Spleen (tissue), 11 donors: ENCODE data around the gene RAB19. TPM values are rescaled to one million over a fixed set of nuclear protein-coding genes. Genes with fewer than 3 reads are reported as not detected.

Experiments used
- DNase-seq: peaks from one replicate; pipeline ENCODE4 v3.0.0-alpha.2; 2020
- H3K27ac ChIP-seq, 8 donors: fragments of 200-600 bp; sonication (generic) in 7 of 8; 1 replicate in 4 of 8; 2 replicates in 4 of 8; pipeline versions ENCODE4 v1.5.0 to v1.8.0; 2016 to 2021; ENCODE audit warnings: inconsistent platforms in 4 of 8, mild to moderate bottlenecking in 4 of 8, moderate library complexity in 1 of 8
- H3K27me3 ChIP-seq, 7 donors: fragments of 200-600 bp; sonication (generic) in 6 of 7; replicated peaks in 1 of 7; 1 replicate in 4 of 7; 2 replicates in 3 of 7; pipeline versions ENCODE4 v1.5.0 to v1.8.0; 2016 to 2021; ENCODE audit warnings: inconsistent platforms in 3 of 7, mild to moderate bottlenecking in 1 of 7
- H3K36me3 ChIP-seq, 6 donors: fragments of 200-600 bp; sonication (generic) in 5 of 6; 1 replicate in 4 of 6; 2 replicates in 2 of 6; pipeline versions ENCODE4 v1.5.0 to v1.8.0; 2016 to 2021; ENCODE audit warnings: inconsistent platforms in 2 of 6
- H3K4me1 ChIP-seq, 6 donors: fragments of 200-600 bp; sonication (generic) in 5 of 6; 1 replicate in 3 of 6; 2 replicates in 3 of 6; pipeline versions ENCODE4 v1.5.0 to v1.8.0; 2016 to 2021; ENCODE audit warnings: inconsistent platforms in 3 of 6
- H3K4me3 ChIP-seq, 8 donors: fragments of 200-600 bp; sonication (generic) in 7 of 8; 1 replicate in 4 of 8; 2 replicates in 4 of 8; pipeline versions ENCODE4 v1.5.0 to v1.8.0; 2016 to 2021; ENCODE audit warnings: inconsistent platforms in 4 of 8, mild to moderate bottlenecking in 4 of 8, moderate library complexity in 2 of 8
- H3K9me3 ChIP-seq, 8 donors: fragments of 200-600 bp; sonication (generic) in 7 of 8; 1 replicate in 4 of 8; 2 replicates in 4 of 8; pipeline versions ENCODE4 v1.5.0 to v1.8.0; 2016 to 2021; ENCODE audit warnings: inconsistent platforms in 4 of 8
- POLR2A ChIP-seq, 3 donors: fragments of 450-650 bp; IDR thresholded peaks; one replicate each; pipeline ENCODE4 v1.5.1; 2017; ENCODE audit warnings: antibody characterized with exemption in 3 of 3, mild to moderate bottlenecking in 1 of 3
- POLR2AphosphoS5 ChIP-seq, 3 donors: sonication (generic); formaldehyde crosslinking; IDR thresholded peaks; one replicate each; pipeline ENCODE4 v1.5.1; 2017; ENCODE audit warnings: antibody characterized with exemption in 3 of 3
- WGBS, 5 donors: extraction: QIAGEN DNeasy Blood & Tissue Kit in 3 of 5; methylation state at CpG; one replicate each; pipeline versions ENCODE4 v1.1.5 to v1.1.7; 2013 to 2018; 5-methylcytosine and 5-hydroxymethylcytosine counted together
- intact Hi-C: fragments of 100-400 bp; cut with DNase I; formaldehyde crosslinking; loops from one replicate; pipeline ENCODE4 v1.15.0; 2023; ENCODE audit warnings: low total_unique reads
- polyA plus RNA-seq, 3 donors: library from polyadenylated mRNA; stranded (reverse); fragments of 200-250 nt; gene quantifications; one replicate each; pipeline ENCODE4 v1.2.1, GENCODE V29; 2013
- total RNA-seq, 7 donors: library from RNA; depleted of rRNA in 3 of 7; stranded (reverse); fragments of >200 nt in 3 of 7; fragmentation: NEBNext Ultra II Directional in 4 of 7; extraction: Animal tissue kit (Norgen Biotek cat#: 25700) in 4 of 7; gene quantifications; one replicate each; pipeline versions ENCODE4 v1.1.0 to v1.2.1, GENCODE V29; 2016 to 2021
- TF ChIP-seq, protein P1 (sequence below), 11 experiments: fragments of 200-600 bp in 7 of 11; fragments of 450-650 bp in 4 of 11; sonication (generic) in 4 of 11; IDR thresholded peaks in 8 of 11; conservative IDR thresholded peaks in 3 of 11; 1 replicate in 7 of 11; 2 replicates in 4 of 11; pipeline versions ENCODE4 v1.4.0 to v1.8.0; 2016 to 2021; ENCODE audit warnings: antibody characterized with exemption in 11 of 11, inconsistent platforms in 4 of 11, mild to moderate bottlenecking in 1 of 11
- donor health status: healthy with polysubstance abuse.
- donor health status: DM: no; HTN: no; CAD: no; lungs with moderate emphysema.
- donor health status: DM: no; HTN: no; CAD: no.
- donor health status: Bipolar disorder and iron deficiency.
- donor health status: healthy.
- donor health status: DM: no; HTN: no; CAD: no.
- donor health status: DM: yes; HTN: yes; CAD: no.

Gene RAB19
- total and polyA plus RNA-seq, 10 donors: 1.0 to 4.0 (median 2.1) TPM; not detected in 3

DNA sequence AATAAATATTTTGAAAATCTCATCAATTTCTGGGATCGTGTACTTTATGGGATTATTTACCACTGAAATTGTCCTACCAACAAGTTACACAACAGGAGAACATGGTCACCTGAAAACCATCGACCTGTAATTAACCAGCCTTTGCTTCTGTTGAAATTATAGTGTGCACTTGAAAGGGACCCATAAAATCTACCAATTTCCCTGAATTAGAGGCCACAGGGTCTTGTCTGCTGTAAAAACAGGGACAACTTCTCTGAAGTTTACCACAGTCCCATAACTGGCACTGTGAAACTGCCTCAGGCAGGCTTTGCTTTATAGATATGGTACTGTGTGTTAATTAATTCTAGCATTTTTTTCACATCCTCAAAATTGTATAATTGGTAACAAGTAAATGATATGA is 37.7 kb downstream of the RAB19 start:
- DNase-seq: no peak
- WGBS, 5 donors: 75 to 94% (median 91%) methylated on average over 2 of the region's 2 CpGs
- H3K9me3 ChIP-seq: no peaks in the 10 kb centered on the region
- no peaks in the 10 kb centered on the region for H3K36me3 ChIP-seq
- TF ChIP-seq POLR2AphosphoS5 (IDR thresholded peaks at IDR 0.05): no peak
- H3K4me1 ChIP-seq: no peaks in the 10 kb centered on the region
- H3K27ac ChIP-seq: no peak overlapping the region
- no peaks in the 10 kb centered on the region for H3K27me3 ChIP-seq
- intact Hi-C loops: no loop called here
- H3K4me3 ChIP-seq: no peak overlapping the region

DNA sequence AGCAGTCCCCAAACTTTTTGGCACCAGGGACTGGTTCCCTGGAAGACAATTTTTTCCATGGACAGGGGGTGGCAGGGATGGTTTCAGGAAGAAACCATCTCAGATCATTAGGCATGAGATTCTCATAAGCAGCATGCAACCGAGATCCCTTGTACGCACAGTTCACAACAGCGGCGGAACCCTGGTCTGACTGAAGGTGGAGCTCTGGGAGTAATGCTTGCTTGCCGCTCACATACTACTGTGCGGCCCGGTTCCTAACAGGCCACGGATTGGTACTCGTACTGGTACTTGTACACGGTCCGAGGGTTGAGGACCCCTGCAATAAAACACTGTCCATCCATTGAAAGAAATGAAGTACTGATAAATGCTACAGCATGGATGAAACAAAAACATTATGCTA is 42.6 kb downstream of the RAB19 start:
- Histone ChIP-seq H3K9me3 (no peaks in the 10 kb centered on the region), H3K27ac (no peak overlapping the region), H3K4me3 (no peak overlapping the region), H3K27me3 (no peaks in the 10 kb centered on the region), H3K36me3 (peaks cover 0 to 5% (median 0%) of the 10 kb centered on the region in 6 donors), H3K4me1 (peaks cover 0 to 30% (median 8%) of the 10 kb centered on the region in 6 donors)
- DNase-seq: peak; percentile 48
- 87 to 97% (median 96%) methylated on average over 11 of the region's 11 CpGs for WGBS, 5 donors
- TF ChIP-seq, protein P1, sequence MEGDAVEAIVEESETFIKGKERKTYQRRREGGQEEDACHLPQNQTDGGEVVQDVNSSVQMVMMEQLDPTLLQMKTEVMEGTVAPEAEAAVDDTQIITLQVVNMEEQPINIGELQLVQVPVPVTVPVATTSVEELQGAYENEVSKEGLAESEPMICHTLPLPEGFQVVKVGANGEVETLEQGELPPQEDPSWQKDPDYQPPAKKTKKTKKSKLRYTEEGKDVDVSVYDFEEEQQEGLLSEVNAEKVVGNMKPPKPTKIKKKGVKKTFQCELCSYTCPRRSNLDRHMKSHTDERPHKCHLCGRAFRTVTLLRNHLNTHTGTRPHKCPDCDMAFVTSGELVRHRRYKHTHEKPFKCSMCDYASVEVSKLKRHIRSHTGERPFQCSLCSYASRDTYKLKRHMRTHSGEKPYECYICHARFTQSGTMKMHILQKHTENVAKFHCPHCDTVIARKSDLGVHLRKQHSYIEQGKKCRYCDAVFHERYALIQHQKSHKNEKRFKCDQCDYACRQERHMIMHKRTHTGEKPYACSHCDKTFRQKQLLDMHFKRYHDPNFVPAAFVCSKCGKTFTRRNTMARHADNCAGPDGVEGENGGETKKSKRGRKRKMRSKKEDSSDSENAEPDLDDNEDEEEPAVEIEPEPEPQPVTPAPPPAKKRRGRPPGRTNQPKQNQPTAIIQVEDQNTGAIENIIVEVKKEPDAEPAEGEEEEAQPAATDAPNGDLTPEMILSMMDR (IDR thresholded peaks at IDR 0.05 in 8 of 11, conservative IDR thresholded peaks at IDR 0.05 in 3 of 11): no peak
- TF ChIP-seq POLR2A (IDR thresholded peaks at IDR 0.05) (no peak), POLR2AphosphoS5 (IDR thresholded peaks at IDR 0.05) (no peak)
- intact Hi-C loops: no loop called here

DNA sequence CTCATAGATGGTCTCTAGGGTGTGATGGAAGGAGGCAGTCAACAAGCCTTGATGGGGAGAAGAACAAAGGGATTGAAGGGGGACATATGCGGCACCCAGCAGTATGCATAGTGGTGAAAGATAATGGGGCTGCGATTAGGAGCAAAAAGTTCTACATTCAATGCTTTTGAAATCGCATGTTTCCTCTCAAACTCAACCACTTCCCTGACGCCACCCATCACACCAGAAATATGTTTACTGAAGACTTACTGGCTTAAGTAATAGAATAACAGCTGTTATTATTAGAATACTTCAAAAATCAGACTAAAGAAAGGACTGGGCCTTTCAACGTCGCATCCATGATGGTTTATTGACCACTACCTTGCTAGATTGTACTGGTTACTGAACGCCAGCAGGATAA is 44.0 kb downstream of the RAB19 start:
- H3K4me3 ChIP-seq: no peak overlapping the region
- 61 to 88% (median 79%) methylated on average over 7 of the region's 7 CpGs for WGBS, 5 donors
- peaks cover 0 to 34% (median 8%) of the 10 kb centered on the region in 6 donors for H3K4me1 ChIP-seq
- peak overlapping the region in 3 of 8 donors; percentile 36 to 48 (median 40) for H3K27ac ChIP-seq
- H3K9me3 ChIP-seq: no peaks in the 10 kb centered on the region
- peak; percentile 1 for DNase-seq
- intact Hi-C loops: no loop called here
- TF ChIP-seq POLR2AphosphoS5 (IDR thresholded peaks at IDR 0.05) (no peak), POLR2A (IDR thresholded peaks at IDR 0.05) (no peak)
- TF ChIP-seq, protein P1 (IDR thresholded peaks at IDR 0.05 in 8 of 11, conservative IDR thresholded peaks at IDR 0.05 in 3 of 11): no peak
- H3K36me3 ChIP-seq: peaks cover 0 to 18% (median 7%) of the 10 kb centered on the region in 6 donors
- no peaks in the 10 kb centered on the region for H3K27me3 ChIP-seq

DNA sequence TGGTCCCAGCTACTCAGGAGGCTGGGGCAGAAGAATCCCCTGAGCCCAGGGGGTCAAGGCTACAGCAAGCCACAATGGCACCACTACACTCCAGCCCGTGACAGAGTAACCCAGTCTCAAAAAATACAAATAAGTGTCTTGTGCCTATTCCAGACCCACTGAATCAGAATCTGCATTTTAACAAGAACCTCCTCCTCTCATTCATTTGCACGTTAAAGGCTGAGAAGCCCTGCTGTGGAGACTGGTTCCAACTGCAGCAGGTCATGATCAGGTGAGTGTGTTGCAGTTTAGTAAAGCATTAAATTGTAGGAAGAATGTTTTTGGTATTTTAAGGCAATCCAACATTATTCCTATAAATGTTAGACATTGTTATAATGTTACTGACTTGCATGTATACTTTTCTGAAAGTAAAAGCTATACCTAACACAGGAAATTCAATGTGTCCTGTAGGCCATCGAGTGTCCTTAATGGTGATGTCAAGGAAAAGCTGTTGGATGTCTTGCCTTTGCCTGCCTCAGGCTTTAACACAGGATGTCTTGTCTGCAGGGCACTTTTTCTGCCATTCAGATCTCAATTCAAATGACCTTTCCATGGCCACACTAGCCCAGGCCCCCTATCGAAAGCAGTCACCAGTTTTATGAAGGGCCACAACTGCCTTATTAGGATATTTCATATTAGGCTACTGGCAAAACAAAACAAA is 45.1 kb downstream of the RAB19 start:
- H3K9me3 ChIP-seq: no peaks in the 10 kb centered on the region
- no peak for DNase-seq
- 85 to 94% (median 88%) methylated on average over 4 of the region's 4 CpGs for WGBS, 5 donors
- H3K4me1 ChIP-seq: peaks cover 0 to 34% (median 8%) of the 10 kb centered on the region in 6 donors
- intact Hi-C loops: no loop called here
- no peak overlapping the region for H3K4me3 ChIP-seq
- no peak for TF ChIP-seq POLR2A (IDR thresholded peaks at IDR 0.05)
- TF ChIP-seq, protein P1 (IDR thresholded peaks at IDR 0.05 in 8 of 11, conservative IDR thresholded peaks at IDR 0.05 in 3 of 11): no peak
- TF ChIP-seq POLR2AphosphoS5 (IDR thresholded peaks at IDR 0.05): no peak
- H3K36me3 ChIP-seq: peaks cover 0 to 29% (median 15%) of the 10 kb centered on the region in 6 donors
- H3K27me3 ChIP-seq: no peaks in the 10 kb centered on the region
- H3K27ac ChIP-seq: no peak overlapping the region
